ENCODE measurements around the gene SPATS2.

SPATS2 gene

DNA sequence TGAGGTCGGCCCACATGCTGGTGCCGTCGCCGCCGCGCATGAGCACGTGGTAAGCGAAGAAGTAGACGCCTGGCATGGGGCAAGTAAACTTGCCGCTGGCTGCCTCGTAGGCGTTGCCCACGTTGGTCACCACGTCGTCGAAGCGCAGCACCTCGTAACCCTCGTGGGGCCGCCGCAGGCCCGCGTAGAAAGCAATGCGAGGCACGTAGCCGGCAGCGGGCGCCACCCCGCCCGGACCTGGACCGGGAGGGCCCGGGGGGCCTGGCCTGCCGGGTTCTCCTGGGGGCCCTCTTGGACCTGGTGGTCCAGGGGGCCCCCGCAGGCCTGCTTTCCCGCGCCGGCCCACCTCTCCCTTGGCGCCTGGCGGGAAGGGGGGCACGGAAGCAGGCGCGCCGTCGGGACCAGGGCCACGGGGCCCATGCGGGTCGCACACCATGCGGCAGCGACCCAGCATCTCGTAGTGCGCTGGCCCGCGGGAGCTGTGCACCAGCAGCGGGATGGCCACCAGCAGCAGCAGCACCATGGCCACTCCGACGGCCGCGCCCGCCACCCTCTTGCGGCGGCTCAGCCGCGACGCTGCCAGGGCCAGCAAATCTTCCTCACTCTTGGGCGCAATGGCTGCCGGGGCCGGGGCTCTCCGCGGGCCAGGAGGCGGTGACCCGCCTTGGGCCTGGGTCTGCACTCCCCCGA, 31.2 kb upstream of the SPATS2 start:
- H3K4me1 ChIP-seq (ENCODE audit: control extremely low read depth in 1 of 4, control insufficient read depth in 4 of 4, insufficient read depth in 4 of 4, low read length in 3 of 4): peaks cover 0 to 20% (median 9%) of the 10 kb centered on the region in 4 experiments
- H3K4me3 ChIP-seq (ENCODE audit: control insufficient read depth in 1 of 7, extremely low read depth in 1 of 7, insufficient read depth in 4 of 7, low read depth in 2 of 7, low read length in 6 of 7): peak overlapping the region in 1 of 7 experiments; percentile 55
- peak in 1 of 3 donors; percentile 29 for DNase-seq
- peaks cover 0 to 3% (median 1%) of the 10 kb centered on the region in 4 experiments for H3K36me3 ChIP-seq (ENCODE audit: control insufficient read depth in 4 of 4, insufficient read depth in 4 of 4, low read length in 3 of 4)
- POLR2A ChIA-PET: interaction anchor here (0.7 kb wide), 1 partner anchor 39 kb away, joined by 3 read pairs; no protein-coding TSS in a partner anchor
- WGBS (ENCODE audit: insufficient coverage): 13% methylated on average over 51 of the region's 72 CpGs
- H3K27me3 ChIP-seq (replicated peaks in 2 of 5; ENCODE audit: control insufficient read depth in 4 of 5, insufficient read depth in 5 of 5, low read length in 4 of 5): peaks cover 3 to 100% (median 46%) of the 10 kb centered on the region in 5 experiments
- no peak overlapping the region for H3K27ac ChIP-seq (ENCODE audit: insufficient read depth in 1 of 2, low read depth in 1 of 2, low read length in 2 of 2, poor library complexity in 1 of 2, severe bottlenecking in 2 of 2)
- CTCF ChIA-PET: interaction anchor here (1.0 to 11.9 kb wide), 7 partner anchors 10 to 42 kb away, joined by 3 to 172 read pairs (median 10); partner anchors contain the start of genes DNAJC22, PRPH and TROAP
- no peaks in the 10 kb centered on the region for H3K9me3 ChIP-seq (ENCODE audit: control extremely low read depth in 1 of 5, control insufficient read depth in 4 of 5, insufficient read depth in 2 of 5, low read depth in 1 of 5, low read length in 4 of 5)

DNA sequence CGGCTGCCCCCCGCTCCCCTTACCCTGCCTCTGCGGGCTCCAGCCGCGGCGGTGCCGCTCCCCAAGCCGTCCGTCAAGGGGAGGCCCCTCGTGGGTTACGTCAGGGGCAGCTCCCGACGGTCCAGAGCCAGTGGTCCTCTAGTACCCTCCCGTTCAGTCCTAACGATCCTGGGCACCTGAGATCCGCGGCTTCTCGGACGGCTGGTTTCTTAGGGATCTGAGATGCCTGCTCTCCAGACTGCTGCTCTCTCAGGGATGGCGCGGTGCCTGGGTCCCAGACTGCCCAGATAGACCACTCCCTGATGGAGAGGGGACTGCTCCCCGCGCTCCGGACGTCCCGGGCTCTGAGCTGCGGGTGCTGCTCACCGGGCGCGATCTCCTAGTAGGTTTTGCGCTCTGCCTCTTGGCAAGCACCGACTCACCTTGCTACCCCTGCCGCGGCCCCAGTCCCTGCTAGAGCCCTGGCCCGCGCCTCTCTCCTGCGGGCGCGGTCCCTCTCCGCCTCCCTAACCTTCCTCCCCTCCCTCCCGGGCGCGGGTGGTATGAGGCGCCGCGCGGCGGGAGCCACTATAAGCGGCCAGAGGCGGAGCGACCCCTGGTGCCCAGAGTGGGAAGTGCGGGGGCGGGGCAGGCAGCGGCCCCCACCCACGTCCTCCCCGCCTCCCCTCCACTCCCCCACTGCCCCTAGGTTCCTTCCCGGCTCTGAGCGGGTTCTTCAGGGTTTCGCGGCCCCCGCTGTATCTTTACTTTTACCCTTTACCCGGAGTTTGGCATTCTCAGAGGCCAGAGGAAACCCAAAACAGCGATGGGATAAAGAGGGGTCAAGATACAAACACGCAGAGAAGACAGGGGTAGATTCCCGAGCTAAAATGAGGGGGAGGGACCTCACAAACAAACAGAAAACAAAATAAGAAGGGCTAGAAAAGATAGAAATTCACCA, 30.3 kb upstream of the SPATS2 start, which contains the start of gene C1QL4:
Gene C1QL4, minus strand, starts transcription at position 544 of the 940 bp plus-strand sequence. CDS start 711 bp downstream, outside the sequence.
- Histone ChIP-seq H3K27ac (ENCODE audit: insufficient read depth in 1 of 2, low read depth in 1 of 2, low read length in 2 of 2, poor library complexity in 1 of 2, severe bottlenecking in 2 of 2) (no peak within 1 kb of the TSS), H3K4me3 (ENCODE audit: control insufficient read depth in 1 of 7, extremely low read depth in 1 of 7, insufficient read depth in 4 of 7, low read depth in 2 of 7, low read length in 6 of 7) (peak within 1 kb of the TSS in 6 of 7 experiments; percentile 23 to 55 (median 41)), H3K36me3 (ENCODE audit: control insufficient read depth in 4 of 4, insufficient read depth in 4 of 4, low read length in 3 of 4) (no peaks in the 10 kb centered on the region), H3K9me3 (ENCODE audit: control extremely low read depth in 1 of 5, control insufficient read depth in 4 of 5, insufficient read depth in 2 of 5, low read depth in 1 of 5, low read length in 4 of 5) (no peaks in the 10 kb centered on the region), H3K27me3 (replicated peaks in 2 of 5; ENCODE audit: control insufficient read depth in 4 of 5, insufficient read depth in 5 of 5, low read length in 4 of 5) (peaks cover 7 to 100% (median 46%) of the 10 kb centered on the region in 5 experiments), H3K4me1 (ENCODE audit: control extremely low read depth in 1 of 4, control insufficient read depth in 4 of 4, insufficient read depth in 4 of 4, low read length in 3 of 4) (peaks cover 0 to 20% (median 10%) of the 10 kb centered on the region in 4 experiments)
- WGBS (ENCODE audit: insufficient coverage): 6% methylated on average over 50 of the region's 65 CpGs
- ChIA-PET CTCF (interaction anchor here (0.7 to 11.9 kb wide), 11 partner anchors 10 to 199 kb away, joined by 3 to 172 read pairs (median 4); partner anchors contain the start of genes DNAJC22, PRPH and TROAP), POLR2A (interaction anchor here (0.7 kb wide), 2 partner anchors 40 to 1358 kb away, joined by 3 read pairs; no protein-coding TSS in a partner anchor)
- DNase-seq: peak; percentile 78 to 84 (median 84)

DNA sequence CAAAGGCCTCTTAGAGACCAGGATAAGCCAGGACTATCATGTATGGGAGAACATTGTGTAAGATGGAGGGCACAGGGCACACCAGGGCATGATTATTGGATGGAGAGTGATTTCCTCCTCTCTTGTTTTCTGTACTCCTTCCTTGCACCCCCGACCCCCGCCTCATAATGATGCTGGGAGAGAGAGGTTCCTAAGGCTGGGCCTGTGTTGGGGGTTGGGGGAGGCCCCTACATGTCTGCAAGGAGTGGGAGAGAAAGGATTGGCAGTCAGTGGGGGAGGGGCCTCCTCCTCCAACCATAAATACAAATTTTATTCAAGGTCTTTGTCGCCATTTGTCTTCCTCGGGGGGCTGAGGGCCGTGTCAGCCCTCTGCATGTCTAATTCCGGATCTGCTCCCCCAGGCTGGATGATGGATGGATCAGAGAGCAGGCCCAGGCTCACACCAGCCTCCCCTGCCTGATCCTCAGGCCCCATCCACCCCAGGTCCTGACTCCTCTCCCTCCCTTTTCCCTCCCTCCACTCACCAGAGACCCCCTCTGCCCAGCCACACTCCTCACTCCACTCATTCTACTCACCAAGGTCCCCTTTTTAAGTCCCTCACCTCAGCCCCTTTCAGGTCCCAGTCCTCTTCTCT, 28.3 kb upstream of the SPATS2 start:
- H3K27ac ChIP-seq (ENCODE audit: insufficient read depth in 1 of 2, low read depth in 1 of 2, low read length in 2 of 2, poor library complexity in 1 of 2, severe bottlenecking in 2 of 2): no peak overlapping the region
- H3K4me1 ChIP-seq (ENCODE audit: control extremely low read depth in 1 of 4, control insufficient read depth in 4 of 4, insufficient read depth in 4 of 4, low read length in 3 of 4): peaks cover 0 to 33% (median 25%) of the 10 kb centered on the region in 4 experiments
- H3K4me3 ChIP-seq (ENCODE audit: control insufficient read depth in 1 of 7, extremely low read depth in 1 of 7, insufficient read depth in 4 of 7, low read depth in 2 of 7, low read length in 6 of 7): no peak overlapping the region
- ChIA-PET CTCF (interaction anchor here (0.9 to 11.9 kb wide), 6 partner anchors 9 to 45 kb away, joined by 3 to 172 read pairs (median 4); partner anchors contain the start of gene PRPH), POLR2A (no interaction called here)
- 86% methylated on average over 4 of the region's 6 CpGs for WGBS (ENCODE audit: insufficient coverage)
- H3K9me3 ChIP-seq (ENCODE audit: control extremely low read depth in 1 of 5, control insufficient read depth in 4 of 5, insufficient read depth in 2 of 5, low read depth in 1 of 5, low read length in 4 of 5): no peaks in the 10 kb centered on the region
- no peaks in the 10 kb centered on the region for H3K36me3 ChIP-seq (ENCODE audit: control insufficient read depth in 4 of 4, insufficient read depth in 4 of 4, low read length in 3 of 4)
- H3K27me3 ChIP-seq (replicated peaks in 2 of 5; ENCODE audit: control insufficient read depth in 4 of 5, insufficient read depth in 5 of 5, low read length in 4 of 5): peaks cover 10 to 100% (median 52%) of the 10 kb centered on the region in 5 experiments
- no peak for DNase-seq

DNA sequence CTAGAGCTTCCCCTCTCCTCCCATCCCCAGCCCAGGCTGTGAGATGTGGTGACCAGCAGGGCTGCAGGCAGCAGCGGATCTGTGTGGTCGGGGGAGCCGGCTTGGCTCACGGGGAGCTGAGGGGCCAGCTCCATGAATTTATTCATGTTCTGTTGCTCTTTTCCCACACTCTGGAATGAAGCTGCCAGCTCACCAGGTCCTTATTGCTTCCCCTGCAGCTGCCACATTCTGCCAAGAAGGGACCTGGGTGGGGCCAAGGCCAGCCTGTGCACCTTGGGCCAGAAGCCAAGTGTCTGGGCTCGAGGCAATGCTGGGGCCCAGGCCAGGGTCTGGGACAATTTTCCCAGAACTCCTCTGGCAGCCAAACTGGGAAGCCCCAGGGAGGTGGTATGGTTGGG, 27.8 kb upstream of the SPATS2 start:
- CTCF ChIA-PET: interaction anchor here (0.9 to 11.9 kb wide), 4 partner anchors 10 to 46 kb away, joined by 3 to 172 read pairs (median 4); partner anchors contain the start of gene PRPH
- H3K4me1 ChIP-seq (ENCODE audit: control extremely low read depth in 1 of 4, control insufficient read depth in 4 of 4, insufficient read depth in 4 of 4, low read length in 3 of 4): peaks cover 0 to 36% (median 26%) of the 10 kb centered on the region in 4 experiments

DNA sequence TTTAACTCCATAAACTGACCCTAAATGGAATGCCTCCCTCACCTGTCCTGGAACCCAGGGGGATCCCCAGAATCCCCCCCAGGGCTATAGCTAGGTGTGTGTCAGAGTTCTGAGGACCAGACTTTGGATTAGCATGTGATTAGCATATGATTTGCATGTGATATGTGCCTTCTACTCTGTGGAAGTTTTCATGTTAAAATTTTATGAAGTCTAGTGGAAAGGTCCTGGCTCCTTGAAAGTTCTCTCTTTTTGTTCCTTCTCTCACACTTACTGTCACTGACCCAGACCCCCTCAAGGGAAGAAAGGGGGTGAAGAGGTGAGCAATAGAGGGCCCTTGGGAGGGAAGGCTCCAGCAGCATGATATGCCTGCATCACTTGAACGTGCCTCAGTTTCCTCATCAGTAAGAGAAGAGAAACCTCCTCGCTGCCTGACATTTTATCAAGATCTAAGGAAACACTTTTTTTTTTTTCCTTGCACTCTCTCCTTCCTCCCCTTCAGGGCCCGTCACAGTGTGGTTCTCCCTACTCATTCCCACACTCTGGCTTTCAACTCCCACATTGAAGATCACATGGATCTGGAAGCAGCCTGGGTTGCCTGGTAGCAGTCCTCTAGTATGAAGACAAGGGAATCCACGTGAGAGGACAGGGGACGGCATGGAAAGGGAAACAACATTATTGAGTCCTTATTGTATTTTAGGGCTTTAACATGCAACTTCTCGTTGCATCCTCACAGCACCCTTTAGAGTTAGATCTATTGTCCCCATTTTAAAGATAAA, 27.0 kb upstream of the SPATS2 start:
- Histone ChIP-seq H3K36me3 (ENCODE audit: control insufficient read depth in 4 of 4, insufficient read depth in 4 of 4, low read length in 3 of 4) (no peaks in the 10 kb centered on the region), H3K4me1 (ENCODE audit: control extremely low read depth in 1 of 4, control insufficient read depth in 4 of 4, insufficient read depth in 4 of 4, low read length in 3 of 4) (peaks cover 0 to 41% (median 27%) of the 10 kb centered on the region in 4 experiments), H3K9me3 (ENCODE audit: control extremely low read depth in 1 of 5, control insufficient read depth in 4 of 5, insufficient read depth in 2 of 5, low read depth in 1 of 5, low read length in 4 of 5) (no peaks in the 10 kb centered on the region), H3K4me3 (ENCODE audit: control insufficient read depth in 1 of 7, extremely low read depth in 1 of 7, insufficient read depth in 4 of 7, low read depth in 2 of 7, low read length in 6 of 7) (no peak overlapping the region), H3K27ac (ENCODE audit: insufficient read depth in 1 of 2, low read depth in 1 of 2, low read length in 2 of 2, poor library complexity in 1 of 2, severe bottlenecking in 2 of 2) (no peak overlapping the region), H3K27me3 (replicated peaks in 2 of 5; ENCODE audit: control insufficient read depth in 4 of 5, insufficient read depth in 5 of 5, low read length in 4 of 5) (peaks cover 11 to 100% (median 52%) of the 10 kb centered on the region in 5 experiments)
- ChIA-PET CTCF (interaction anchor here (1.0 to 11.9 kb wide), 4 partner anchors 9 to 47 kb away, joined by 3 to 172 read pairs (median 64); partner anchors contain the start of gene PRPH), POLR2A (no interaction called here)
- 47% methylated on average over 5 of the region's 6 CpGs for WGBS (ENCODE audit: insufficient coverage)
- no peak for DNase-seq

More for the DNA sequence above, 27.8 kb upstream of the SPATS2 start:
- POLR2A ChIA-PET: no interaction called here
- Histone ChIP-seq H3K9me3 (ENCODE audit: control extremely low read depth in 1 of 5, control insufficient read depth in 4 of 5, insufficient read depth in 2 of 5, low read depth in 1 of 5, low read length in 4 of 5) (no peaks in the 10 kb centered on the region), H3K4me3 (ENCODE audit: control insufficient read depth in 1 of 7, extremely low read depth in 1 of 7, insufficient read depth in 4 of 7, low read depth in 2 of 7, low read length in 6 of 7) (no peak overlapping the region), H3K36me3 (ENCODE audit: control insufficient read depth in 4 of 4, insufficient read depth in 4 of 4, low read length in 3 of 4) (no peaks in the 10 kb centered on the region), H3K27me3 (replicated peaks in 2 of 5; ENCODE audit: control insufficient read depth in 4 of 5, insufficient read depth in 5 of 5, low read length in 4 of 5) (peaks cover 11 to 100% (median 57%) of the 10 kb centered on the region in 5 experiments), H3K27ac (ENCODE audit: insufficient read depth in 1 of 2, low read depth in 1 of 2, low read length in 2 of 2, poor library complexity in 1 of 2, severe bottlenecking in 2 of 2) (no peak overlapping the region)
- 81% methylated on average over 5 of the region's 5 CpGs for WGBS (ENCODE audit: insufficient coverage)
- DNase-seq: no peak

Measured in common myeloid progenitor, CD34-positive (primary cell).